Sciatic nerve (tissue), 2 donors: Measurements from ENCODE around the gene KLRF2. TPM values are rescaled to one million over a fixed set of nuclear protein-coding genes. Genes with fewer than 3 reads are reported as not detected.
"Not testable (repeated sequence)": the region's sequence is repeated elsewhere in the genome, so short reads cannot be mapped to it uniquely, and the experiment has no call there.

Experiments used
- ATAC-seq: fragments of 200-7000 bp; cut with Tn5 transposase; one replicate; pipeline ENCODE4 v1.9.1; 2020; ENCODE audit warnings: mild to moderate bottlenecking, moderate library complexity
- DNase-seq: peaks from one replicate; pipeline ENCODE4 v3.0.0-alpha.2; 2020; ENCODE audit warnings: low spot score
- intact Hi-C: fragments of 100-400 bp; cut with DNase I; formaldehyde crosslinking; loops from one replicate; pipeline ENCODE4 v1.14.2; 2022
- total RNA-seq: library from RNA; stranded (reverse); fragmentation: NEBNext Ultra II Directional; extraction: Animal tissue kit (Norgen Biotek cat#: 25700); gene quantifications from one replicate; pipeline ENCODE4 v1.2.1, GENCODE V29; 2021
- donor health status: DM: no; HTN: no; CAD: no.
- donor health status: DM: no; HTN: no; CAD: no.

The KLRF2 gene
- not detected for total RNA-seq

- ATAC-seq (no peak), DNase-seq (no peak)
- intact Hi-C loops: no loop called here
Observed at GRCh38 chr12:9881246-9881645, at the start of gene KLRF2. Gene KLRF2 (plus strand): TSS chr12:9881489. CDS start chr12:9881596, 107 bp downstream.

- DNase-seq: no peak
- ATAC-seq: no peak
- intact Hi-C loops: no loop called here
Observed at GRCh38 chr12:9831720-9832119, 49.6 kb upstream of the KLRF2 start.

GRCh38 chr12:9843407-9843806 is 37.9 kb upstream of the KLRF2 start:
- intact Hi-C loops: no loop called here
- DNase-seq (no peak), ATAC-seq (no peak)

- ATAC-seq (no peak), DNase-seq (no peak)
- intact Hi-C loops: no loop called here
Observed at GRCh38 chr12:9848899-9849298, 32.4 kb upstream of the KLRF2 start.

- ATAC-seq (no peak), DNase-seq (no peak)
- intact Hi-C loops: no loop called here
Observed at GRCh38 chr12:9851050-9851449, 30.2 kb upstream of the KLRF2 start.

- DNase-seq (no peak), ATAC-seq (no peak)
- intact Hi-C loops: no loop called here
Observed at GRCh38 chr12:9851927-9852326, 29.4 kb upstream of the KLRF2 start.

GRCh38 chr12:9856151-9856550 is 25.1 kb upstream of the KLRF2 start:
- DNase-seq (no peak), ATAC-seq (no peak)
- intact Hi-C loops: no loop called here

GRCh38 chr12:9856894-9857293 is 24.4 kb upstream of the KLRF2 start:
- DNase-seq: no peak
- no peak for ATAC-seq
- intact Hi-C loops: no loop called here

- ATAC-seq (no peak), DNase-seq (no peak)
- intact Hi-C loops: no loop called here
Observed at GRCh38 chr12:9858135-9858534, 23.2 kb upstream of the KLRF2 start.

GRCh38 chr12:9864913-9865675 is 16.2 kb upstream of the KLRF2 start:
- intact Hi-C loops: no loop called here
- ATAC-seq (no peak), DNase-seq (no peak)

- intact Hi-C loops: no loop called here
- ATAC-seq: no peak
- DNase-seq: no peak
Observed at GRCh38 chr12:9866860-9867269, 14.4 kb upstream of the KLRF2 start.

- no peak for DNase-seq
- no peak for ATAC-seq
- intact Hi-C loops: no loop called here
Observed at GRCh38 chr12:9867531-9867930, 13.8 kb upstream of the KLRF2 start.

GRCh38 chr12:9868311-9868801 is 12.9 kb upstream of the KLRF2 start:
- intact Hi-C loops: no loop called here
- no peak for DNase-seq
- no peak for ATAC-seq

- ATAC-seq (no peak), DNase-seq (no peak)
- intact Hi-C loops: no loop called here
Observed at GRCh38 chr12:9868951-9869306, 12.4 kb upstream of the KLRF2 start.

- DNase-seq: no peak
- peak; percentile 87 for ATAC-seq
- intact Hi-C loops: no loop called here
Observed at GRCh38 chr12:9869307-9870161, 11.8 kb upstream of the KLRF2 start, which contains the start of gene CLEC2B. Gene CLEC2B (minus strand): TSS chr12:9869354.

GRCh38 chr12:9870286-9870866 is 10.9 kb upstream of the KLRF2 start:
- no peak for DNase-seq
- intact Hi-C loops: no loop called here
- peak; percentile 55 for ATAC-seq

GRCh38 chr12:9872162-9872561 is 9.1 kb upstream of the KLRF2 start:
- peak; percentile 1 for ATAC-seq
- DNase-seq: no peak
- intact Hi-C loops: no loop called here

GRCh38 chr12:9872742-9873141 is 8.5 kb upstream of the KLRF2 start:
- intact Hi-C loops: no loop called here
- peak; percentile 50 for ATAC-seq
- no peak for DNase-seq

GRCh38 chr12:9876120-9876519 is 5.2 kb upstream of the KLRF2 start:
- ATAC-seq, DNase-seq, intact Hi-C loops: not testable (repeated sequence)
